Fibroblast of villous mesenchyme (primary cell): ENCODE results near the gene NRIP1. TPM values are rescaled to one million over a fixed set of nuclear protein-coding genes. Genes with fewer than 3 reads are reported as not detected.
A peak's percentile ranks its signal among the peaks of the same experiment; 100 is the strongest.
"Not testable (repeated sequence)": the region's sequence is repeated elsewhere in the genome, so short reads cannot be mapped to it uniquely, and the experiment has no call there.

Experiments
- DNase-seq: peaks from one replicate; pipeline ENCODE4 v3.0.0-alpha.2; 2010; ENCODE audit warnings: low read depth
- H3K4me3 ChIP-seq: 2 replicates; pipeline ENCODE4 v1.5.1; 2011; ENCODE audit warnings: low read depth, mild to moderate bottlenecking, low read length
- CTCF ChIP-seq: IDR thresholded peaks from 2 replicates; pipeline ENCODE4 v1.5.1; 2012; ENCODE audit warnings: low read depth, mild to moderate bottlenecking, low read length; ENCODE audit not compliant: insufficient read depth
- total RNA-seq: library from RNA; depleted of rRNA; stranded (reverse); fragments of >200 nt; gene quantifications from 2 replicates; pipeline ENCODE4 v1.2.3, GENCODE V29; 2012

Gene NRIP1
- total RNA-seq, 1 donor, result 56.6 TPM

GRCh38 chr21:15039607-15040299 lies 25.0 kb downstream of the NRIP1 start:
- no peak for TF ChIP-seq CTCF
- H3K4me3 ChIP-seq, result no peak overlapping the region
- no peak for DNase-seq

DNA sequence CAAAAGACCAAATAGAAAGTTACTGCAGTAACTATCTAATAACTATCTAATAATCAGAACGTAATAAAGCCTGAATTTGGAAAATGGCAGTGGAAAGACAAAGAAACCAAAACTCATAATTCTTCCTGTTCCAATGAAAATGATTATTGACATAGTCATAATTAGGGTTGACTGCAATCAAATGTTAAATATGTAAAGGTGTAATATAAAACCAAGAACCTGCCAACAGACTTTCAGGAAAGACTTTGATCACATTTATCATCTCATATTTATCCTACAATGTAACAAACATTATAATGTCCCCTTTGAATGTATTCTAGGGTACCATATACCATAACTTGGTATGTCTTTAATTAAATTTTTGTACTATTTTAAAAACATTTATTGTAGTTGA lies 26.9 kb downstream of the NRIP1 start:
- no peak for DNase-seq
- H3K4me3 ChIP-seq, result no peak overlapping the region
- TF ChIP-seq CTCF, result no peak

DNA sequence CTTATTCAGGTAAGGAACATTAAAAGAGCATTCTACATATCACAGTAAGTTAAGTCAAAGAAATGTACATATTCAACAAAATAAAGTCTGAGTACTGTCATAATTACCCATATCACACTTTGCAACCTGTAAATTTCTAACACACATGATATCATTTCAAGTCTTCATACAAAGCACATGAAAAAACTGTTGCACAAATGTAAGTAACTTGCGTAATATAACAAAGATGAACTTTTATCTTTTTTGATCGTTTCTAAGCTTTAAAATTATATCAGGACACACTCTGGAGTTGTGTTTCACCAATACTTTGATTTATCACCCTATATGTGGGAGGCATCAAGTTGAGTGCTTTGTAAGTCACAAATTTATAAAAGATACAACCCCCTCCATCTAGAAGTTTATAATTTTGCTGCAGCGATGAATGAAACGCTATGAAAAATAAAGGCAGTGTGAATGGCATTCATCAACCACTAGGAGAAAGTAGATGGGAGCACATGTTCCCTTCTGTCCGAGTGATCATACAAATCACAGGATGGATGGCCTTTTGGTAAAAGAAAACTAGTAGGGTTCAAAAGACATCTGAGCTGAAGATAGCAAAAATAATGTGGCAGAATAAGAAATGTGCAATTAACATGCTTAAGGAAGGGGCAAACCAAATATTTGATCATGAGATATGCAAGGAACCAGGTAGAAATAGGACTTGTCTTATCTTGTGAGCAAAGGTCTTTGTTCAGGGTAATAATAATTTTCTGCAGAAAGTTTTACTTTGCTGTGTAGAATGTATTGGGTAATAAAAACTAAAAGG lies 27.5 kb downstream of the NRIP1 start:
- DNase-seq, result no peak
- TF ChIP-seq CTCF, result no peak
- H3K4me3 ChIP-seq, result no peak overlapping the region

- DNase-seq, result no peak
- no peak for TF ChIP-seq CTCF
- H3K4me3 ChIP-seq, result no peak overlapping the region
Observed at GRCh38 chr21:15036189-15036588, 28.6 kb downstream of the NRIP1 start.

- peak; percentile 4 for TF ChIP-seq CTCF
- H3K4me3 ChIP-seq, result no peak overlapping the region
- peak; percentile 56 for DNase-seq
Observed at GRCh38 chr21:15034126-15034853, 30.5 kb downstream of the NRIP1 start.

DNA sequence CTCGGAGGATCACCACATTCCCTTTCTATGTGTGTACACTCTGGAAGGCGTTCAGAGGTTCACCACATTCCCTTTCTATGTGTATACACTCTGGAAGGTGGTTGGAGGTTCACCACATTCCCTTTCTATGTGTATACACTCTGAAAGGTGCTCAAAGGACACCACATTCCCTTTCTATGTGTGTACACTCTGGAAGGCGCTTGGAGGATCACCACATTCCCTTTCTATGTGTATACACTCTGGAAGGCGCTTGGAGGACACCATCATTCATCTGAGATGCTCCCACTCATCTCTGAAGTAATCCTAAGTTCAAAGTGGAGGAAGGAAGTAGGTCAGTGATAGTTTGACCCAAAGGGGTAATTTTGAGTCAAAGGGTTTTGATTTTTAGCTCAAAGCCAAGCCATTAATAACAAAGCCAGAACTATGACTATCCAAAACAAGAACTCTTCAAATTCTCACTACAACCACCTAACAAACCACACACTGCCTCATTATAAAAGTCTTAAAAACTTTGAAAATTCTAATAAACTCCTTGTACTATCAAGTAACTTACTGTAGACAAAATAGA lies 32.9 kb downstream of the NRIP1 start:
- TF ChIP-seq CTCF, result no peak
- H3K4me3 ChIP-seq, result no peak overlapping the region
- no peak for DNase-seq

- not testable (repeated sequence) for DNase-seq
Observed at GRCh38 chr21:15031362-15031761, 33.4 kb downstream of the NRIP1 start.

DNA sequence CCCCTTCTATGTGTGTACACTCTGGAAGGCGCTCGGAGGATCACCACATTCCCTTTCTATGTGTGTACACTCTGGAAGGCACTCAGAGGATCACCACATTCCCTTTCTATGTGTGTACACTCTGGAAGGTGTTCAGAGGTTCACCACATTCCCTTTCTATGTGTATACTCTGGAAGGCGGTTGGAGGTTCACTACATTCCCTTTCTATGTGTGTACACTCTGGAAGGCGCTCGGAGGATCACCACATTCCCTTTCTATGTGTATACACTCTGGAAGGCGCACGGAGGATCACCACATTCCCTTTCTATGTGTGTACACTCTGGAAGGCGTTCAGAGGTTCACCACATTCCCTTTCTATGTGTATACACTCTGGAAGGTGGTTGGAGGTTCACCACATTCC lies 33.9 kb downstream of the NRIP1 start:
- DNase-seq, H3K4me3 ChIP-seq: not testable (repeated sequence)

More at GRCh38 chr21:15031362-15031761, 33.4 kb downstream of the NRIP1 start:
- H3K4me3 ChIP-seq, result not testable (repeated sequence)
